HK-2 (cell line): Measurements from ENCODE around the gene CTIF.
"Not testable (repeated sequence)": the region's sequence is repeated elsewhere in the genome, so short reads cannot be mapped to it uniquely, and the experiment has no call there.

Experiments
- DNase-seq: peaks from one replicate; pipeline ENCODE4 v3.0.0-alpha.2; 2018; ENCODE audit not compliant: unreplicated experiment

The CTIF gene

DNA sequence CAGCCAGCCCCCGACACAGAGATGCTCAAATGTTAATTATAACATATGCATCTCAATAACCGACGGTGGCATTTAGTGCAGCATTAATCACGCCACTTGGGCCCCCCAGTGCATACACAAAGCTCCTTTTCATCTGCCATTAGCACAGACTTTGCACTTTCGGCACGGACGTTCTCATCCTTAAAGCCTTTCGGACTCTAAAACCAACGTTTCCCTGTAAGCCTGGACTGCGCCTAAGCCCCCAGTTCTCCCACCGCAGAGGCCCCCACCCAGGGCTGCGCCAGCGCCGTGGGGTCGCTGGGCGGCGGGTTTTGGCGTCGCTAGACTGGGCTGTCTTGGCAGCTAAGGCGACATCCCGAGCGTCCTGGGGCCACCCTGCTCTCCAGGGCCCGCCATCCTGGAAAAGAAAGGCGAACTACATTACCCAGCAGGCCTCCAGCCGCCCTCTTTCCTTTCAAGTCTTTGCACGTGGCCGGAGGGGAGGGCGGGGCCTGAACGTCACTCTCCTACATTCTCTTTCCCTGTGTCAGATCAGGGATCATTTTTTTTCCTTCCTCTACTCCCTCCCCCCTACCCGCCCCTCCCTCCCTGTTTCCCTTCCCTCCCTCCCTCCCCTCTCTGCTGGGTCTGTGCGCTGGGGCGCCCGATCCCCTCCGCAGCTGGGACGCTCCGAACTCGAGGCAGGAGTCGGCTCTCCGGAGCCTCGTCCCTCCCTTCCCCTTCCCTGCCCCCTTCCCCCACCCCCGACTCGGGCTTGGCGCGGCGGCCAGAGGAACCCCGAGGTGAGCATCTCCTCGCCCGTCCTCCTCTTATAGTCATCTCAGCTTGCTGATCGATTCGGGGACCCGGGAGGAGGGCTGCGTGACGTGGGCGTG is at the start of gene CTIF:
CTIF (plus strand) TSS at position 501 of the 875 bp plus-strand sequence. CDS start 80,535 bp downstream, outside the sequence.
- peak; percentile 83 for DNase-seq

- no peak for DNase-seq
Measured at GRCh38 chr18:48490641-48491293, 48.1 kb upstream of the CTIF start.

DNA sequence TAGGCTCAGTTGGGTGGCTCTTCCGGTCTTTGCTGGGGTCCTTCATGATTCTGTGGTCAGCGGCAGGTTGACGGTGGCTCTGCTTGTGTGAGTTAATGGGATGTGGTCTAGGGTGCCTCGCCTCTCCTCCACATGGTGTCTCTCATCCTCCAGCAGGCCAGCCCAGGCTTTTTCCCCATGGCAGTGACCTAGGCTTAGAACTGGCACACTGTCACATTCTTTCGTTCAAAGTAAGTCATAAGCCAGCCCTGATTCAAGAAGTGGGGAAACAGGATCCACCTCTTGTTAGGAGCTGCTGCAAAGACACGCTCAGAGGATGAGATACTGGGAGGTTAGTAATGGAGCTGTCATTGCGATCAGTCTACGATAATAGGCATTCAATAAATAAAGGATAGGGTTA is 46.0 kb upstream of the CTIF start:
- no peak for DNase-seq

DNA sequence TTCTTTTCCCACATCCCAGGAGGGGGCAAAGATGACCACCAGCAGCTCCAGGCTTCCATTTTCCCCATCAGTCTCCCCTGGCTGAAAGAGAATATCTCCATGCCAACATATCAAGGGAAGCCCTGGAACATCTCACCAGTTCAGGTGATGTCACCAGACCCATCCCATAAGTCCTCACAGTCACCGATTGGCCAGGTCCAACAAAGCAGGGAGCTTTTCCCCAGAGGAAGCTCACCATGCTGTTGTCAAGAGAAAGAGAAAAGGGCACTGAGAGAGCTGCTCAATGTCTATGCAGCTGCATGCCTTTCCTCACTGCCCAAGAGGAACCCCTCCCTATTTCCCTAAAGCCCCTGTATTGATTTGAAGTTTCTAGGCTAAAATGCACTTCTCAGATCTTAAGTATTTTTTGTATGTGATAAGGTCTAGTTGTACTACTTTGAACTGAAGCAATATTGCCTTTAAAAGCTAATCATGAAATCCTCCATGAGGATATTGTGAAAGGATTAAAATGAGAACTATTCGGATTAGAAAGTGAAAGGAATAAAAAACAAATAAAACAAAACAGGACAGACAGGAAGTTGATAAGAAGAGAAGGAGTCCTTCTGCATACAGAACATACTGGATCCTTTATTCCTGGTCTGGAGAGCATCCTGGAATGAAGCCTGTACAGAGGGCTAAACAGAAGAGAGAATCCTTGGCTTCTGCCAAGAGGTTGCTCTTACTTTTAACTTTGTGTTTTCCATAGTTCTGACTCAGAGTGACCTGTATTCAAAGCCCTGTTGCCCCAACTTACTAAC is 45.2 kb upstream of the CTIF start:
- no peak for DNase-seq

GRCh38 chr18:48497863-48498262 is 41.0 kb upstream of the CTIF start:
- DNase-seq = no peak

GRCh38 chr18:48500517-48500916 is 38.3 kb upstream of the CTIF start:
- DNase-seq = no peak

DNA sequence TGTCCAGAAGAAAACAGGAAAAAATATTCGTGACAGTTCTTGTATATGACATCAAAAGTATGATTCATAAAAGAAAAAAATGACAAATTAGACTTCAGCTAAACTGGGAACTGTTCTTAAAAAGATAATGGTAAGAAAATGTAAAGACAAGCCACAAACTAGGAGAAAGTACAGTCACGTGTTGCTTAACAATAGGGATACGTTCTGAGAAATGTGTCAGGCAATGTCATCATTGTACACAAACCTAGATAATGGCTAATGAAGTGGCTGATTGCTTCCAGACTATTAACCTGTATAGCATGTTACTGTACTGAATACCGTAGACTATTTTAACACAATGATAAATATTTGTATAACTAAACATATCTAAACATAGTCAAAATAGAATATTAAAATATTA is 35.9 kb upstream of the CTIF start:
- no peak for DNase-seq

- DNase-seq = no peak
Measured at GRCh38 chr18:48504819-48505218, 34.0 kb upstream of the CTIF start.

DNA sequence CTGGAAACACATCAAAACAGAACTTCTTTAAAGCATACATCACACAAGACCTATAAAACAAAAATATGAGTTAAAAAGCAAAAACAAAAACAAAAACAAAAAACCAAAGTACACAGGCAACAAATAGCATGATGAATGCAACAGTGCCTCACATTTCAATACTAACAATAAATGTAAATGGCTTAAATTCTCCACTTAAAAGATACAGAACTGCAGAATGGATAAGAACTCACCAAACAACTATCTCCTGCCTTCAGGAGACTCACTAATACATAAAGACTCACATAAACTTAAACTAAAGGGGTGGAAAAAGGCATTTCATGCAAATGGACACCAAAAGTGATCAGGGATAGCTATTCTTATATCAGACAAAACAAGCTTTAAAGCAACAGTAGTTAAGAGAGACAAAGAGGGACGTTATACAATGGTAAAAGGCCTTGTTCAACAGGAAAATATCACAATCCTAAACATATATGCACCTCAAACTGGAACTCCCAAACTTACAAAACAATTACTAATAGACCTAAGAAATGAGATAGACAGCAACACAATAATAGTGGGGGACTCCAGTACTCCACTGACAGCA is 31.8 kb upstream of the CTIF start:
- DNase-seq = not testable (repeated sequence)

DNA sequence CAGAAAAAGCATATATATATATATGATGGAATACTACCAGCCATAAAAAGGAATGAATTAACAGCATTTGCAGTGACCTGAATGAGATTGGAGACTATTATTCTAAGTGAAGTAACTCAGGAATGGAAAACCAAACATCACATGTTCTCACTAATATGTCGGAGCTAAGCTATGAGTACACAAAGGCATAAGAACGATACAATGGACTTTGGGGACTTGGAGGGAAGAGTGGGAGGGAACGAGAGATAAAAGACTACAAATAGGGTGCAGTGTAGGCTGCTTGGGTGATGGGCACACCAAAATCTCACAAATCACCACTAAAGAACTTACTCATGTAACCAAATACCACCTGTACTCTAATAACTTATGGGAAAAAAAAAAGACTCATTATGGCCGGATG is 26.3 kb upstream of the CTIF start:
- DNase-seq = not testable (repeated sequence)

- no peak for DNase-seq
Measured at GRCh38 chr18:48514786-48515185, 24.0 kb upstream of the CTIF start.

GRCh38 chr18:48517048-48517447 is 21.8 kb upstream of the CTIF start:
- no peak for DNase-seq

GRCh38 chr18:48519431-48520100 is 19.3 kb upstream of the CTIF start:
- no peak for DNase-seq

DNA sequence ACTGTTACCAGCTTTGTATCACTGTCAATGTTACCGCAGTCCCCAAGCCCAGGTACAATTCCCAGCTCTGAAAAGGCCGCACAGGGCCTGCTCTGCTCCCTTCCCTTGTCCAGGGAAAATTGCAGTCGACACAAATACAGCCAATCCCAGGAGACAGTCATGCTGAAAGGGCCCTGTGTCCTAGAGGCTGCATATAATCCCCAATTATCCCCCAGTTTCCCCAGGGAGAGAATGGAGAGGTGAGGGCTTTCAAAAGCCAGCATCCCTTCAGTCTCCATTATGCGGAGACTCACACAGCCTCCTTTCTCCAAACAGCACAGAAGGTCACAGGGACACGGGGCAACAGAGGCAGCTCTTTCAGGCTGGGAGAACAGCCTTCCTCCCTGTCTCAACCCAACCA is 17.1 kb upstream of the CTIF start:
- DNase-seq = no peak

GRCh38 chr18:48525671-48526070 is 13.2 kb upstream of the CTIF start:
- no peak for DNase-seq

- no peak for DNase-seq
Measured at GRCh38 chr18:48527461-48527860, 11.4 kb upstream of the CTIF start.

- DNase-seq = no peak
Measured at GRCh38 chr18:48528861-48529260, 10.0 kb upstream of the CTIF start.

DNA sequence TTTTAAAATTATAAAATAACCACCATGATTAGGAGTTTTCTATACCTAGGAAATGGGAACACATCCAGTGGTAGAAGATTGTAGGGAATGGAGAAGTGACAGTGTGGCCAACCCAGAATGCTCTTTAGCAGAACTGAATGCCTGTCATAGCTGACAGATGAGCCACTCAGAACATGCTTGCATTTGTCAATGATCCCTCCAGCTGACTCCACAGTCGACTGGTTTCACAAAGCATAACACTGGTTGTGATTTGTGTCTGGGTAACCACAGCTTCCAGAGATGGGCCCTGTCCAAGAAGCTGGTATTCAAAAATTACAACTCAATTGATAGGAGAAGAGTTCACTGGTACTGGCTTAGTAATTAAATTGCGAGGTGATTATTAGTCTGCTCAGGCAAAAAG is 9.0 kb upstream of the CTIF start:
- DNase-seq = peak; percentile 58

DNA sequence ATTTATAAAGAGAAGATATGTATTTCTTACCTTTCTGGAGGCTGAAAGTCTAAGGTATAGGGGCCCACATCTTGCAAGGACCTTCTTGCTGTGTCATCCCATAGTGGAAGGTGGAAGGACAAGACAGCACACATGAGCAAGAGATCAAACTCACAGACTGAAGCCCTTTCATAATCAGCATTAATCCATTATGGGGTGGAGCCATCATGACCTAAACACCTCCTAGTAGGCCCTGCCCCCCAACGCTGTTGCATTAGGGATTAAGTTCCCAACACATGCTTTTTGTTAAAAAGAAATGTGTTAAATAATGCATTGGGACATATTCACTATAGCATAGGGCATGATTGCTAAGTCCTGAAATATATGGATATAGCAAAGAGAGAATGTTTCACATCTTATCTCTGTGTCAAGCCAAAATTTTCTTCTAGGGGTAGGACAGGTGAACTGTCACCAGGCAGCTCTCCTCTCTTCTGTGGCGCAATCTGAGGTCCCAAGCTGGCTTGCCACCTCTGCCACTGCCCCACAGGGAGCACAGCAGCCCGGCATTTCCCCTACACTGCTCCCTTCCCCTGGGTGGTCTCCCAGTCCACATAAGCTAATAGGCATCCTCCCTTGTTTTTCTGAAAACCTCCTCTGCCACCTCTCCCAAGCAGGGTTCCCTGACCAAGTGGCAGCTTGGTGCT is 8.3 kb upstream of the CTIF start:
- DNase-seq = no peak

DNA sequence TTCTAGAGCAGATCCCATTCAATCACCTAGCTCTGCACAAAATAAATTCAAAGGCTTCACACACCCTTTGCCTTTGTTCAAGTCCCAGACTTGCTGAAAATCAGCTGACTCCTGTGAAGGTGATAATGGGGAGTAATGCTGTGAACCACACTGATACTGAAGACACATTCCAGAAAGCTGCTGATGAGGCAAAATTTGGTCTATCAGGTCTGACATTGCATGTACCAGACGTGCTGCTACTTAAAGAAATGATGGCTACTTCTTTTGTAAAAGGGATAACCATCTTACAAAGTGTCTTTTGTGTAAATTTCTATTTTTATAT is 7.8 kb upstream of the CTIF start:
- no peak for DNase-seq

DNA sequence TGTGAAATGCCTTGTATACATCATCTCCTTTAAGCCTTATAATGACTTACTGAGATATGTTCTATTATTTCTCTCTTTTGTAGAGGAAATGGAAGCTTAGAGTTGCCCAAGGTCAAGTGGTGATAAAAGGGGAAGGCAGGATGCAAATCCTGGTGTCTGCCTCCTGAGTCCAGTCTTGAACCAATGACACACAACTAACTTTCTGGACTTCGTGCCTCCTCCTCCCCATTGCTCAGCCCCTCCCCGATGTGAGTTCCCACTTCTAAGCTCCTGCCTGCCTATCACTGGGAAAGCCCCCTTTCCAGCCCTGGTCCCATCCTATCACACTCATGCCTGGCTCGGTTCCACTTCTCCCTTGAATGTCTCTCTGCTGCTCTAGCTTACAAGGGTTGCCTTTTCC is 6.9 kb upstream of the CTIF start:
- DNase-seq = no peak
